HG02870 (cell line): Measurements from ENCODE around the gene INTS13.
"Not testable (repeated sequence)": the region's sequence is repeated elsewhere in the genome, so short reads cannot be mapped to it uniquely, and the experiment has no call there.

ENCODE experiments used
- ATAC-seq: cut with Tn5 transposase; IDR thresholded peaks from one replicate; pipeline ENCODE4 v1.9.1; 2021; ENCODE audit warnings: mild to moderate bottlenecking, moderate library complexity; ENCODE audit not compliant: unreplicated experiment

The INTS13 gene

GRCh38 chr12:26870491-26871419 is 67.0 kb downstream of the INTS13 start:
- no peak for ATAC-seq

- no peak for ATAC-seq
These were observed 67.8 kb downstream of the INTS13 start for GRCh38 chr12:26869908-26870459.

DNA sequence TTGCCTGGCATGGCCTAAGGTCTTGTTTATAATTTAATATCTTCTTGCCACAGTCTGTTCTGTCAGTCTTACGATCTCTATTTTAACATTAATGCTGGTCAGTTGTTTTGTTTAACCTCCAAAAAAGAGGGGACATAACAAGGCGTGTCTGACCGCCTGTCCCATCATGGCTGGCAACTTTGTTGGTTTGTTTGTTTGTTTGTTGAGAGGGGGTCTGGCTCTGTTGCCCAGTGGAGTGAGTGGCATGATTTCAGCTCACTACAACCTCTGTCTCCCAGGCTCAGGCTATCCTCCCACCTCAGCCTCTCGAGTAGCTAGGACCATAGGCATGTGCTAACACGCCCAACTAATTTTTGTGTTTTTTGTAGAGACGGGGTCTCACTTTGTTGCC is 68.7 kb downstream of the INTS13 start:
- no peak for ATAC-seq

GRCh38 chr12:26868447-26869103 is 69.2 kb downstream of the INTS13 start:
- no peak for ATAC-seq

- ATAC-seq, result peak; percentile 83
These were observed 70.7 kb downstream of the INTS13 start for GRCh38 chr12:26867080-26867479.

- no peak for ATAC-seq
These were observed 74.3 kb downstream of the INTS13 start for GRCh38 chr12:26863515-26863914.

GRCh38 chr12:26862787-26863186 is 75.0 kb downstream of the INTS13 start:
- not testable (repeated sequence) for ATAC-seq

DNA sequence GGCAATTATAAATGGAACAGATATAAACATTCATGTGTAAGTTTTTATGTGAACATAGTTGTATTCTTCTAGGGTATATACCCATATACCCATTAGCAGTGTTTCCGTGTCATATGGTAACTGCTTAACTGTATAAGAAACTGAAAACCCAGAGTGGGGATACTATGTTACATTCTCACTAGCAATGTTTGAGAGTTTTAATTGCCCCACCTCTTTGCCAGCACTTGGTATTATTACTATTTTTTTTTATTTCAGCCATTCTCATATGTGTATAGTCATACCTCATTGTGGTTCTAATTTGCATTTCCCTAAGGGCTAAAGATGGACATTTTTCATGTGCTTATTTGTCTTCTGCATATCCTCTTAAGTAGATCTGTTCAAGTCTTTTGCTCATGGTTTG is 76.1 kb downstream of the INTS13 start:
- no peak for ATAC-seq

DNA sequence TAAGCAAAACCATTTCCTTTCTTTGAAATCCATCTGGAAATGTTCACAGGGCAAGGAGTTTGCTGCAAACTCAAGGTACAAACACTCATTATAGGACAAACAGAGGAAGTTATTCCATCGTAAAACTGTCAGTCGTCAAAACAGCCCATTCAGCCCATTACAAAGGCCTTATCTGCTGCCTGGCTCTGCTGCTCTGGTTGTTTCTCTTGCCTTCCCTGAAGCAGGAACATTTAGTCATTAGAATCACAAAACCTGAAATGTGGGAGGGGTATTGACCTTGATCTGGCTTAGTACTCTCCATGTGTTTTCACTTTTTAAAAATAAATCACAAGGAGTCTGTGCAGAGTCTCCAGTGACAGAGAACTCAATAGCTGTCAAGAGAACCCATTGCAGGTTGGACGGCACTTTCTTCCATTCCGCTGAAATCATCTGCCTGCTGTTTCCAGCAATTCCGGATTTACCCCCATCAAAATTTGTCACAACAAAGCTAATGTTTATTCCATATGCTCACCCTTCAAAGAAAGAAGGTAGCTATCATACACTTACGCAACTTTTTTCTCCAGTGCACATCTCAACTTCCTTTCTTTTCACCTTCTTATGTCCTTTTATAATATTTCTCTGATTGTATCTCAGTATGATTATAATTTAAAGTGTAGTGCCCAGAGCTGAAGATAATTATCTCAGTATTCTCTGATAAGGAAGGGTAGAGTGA is 80.2 kb downstream of the INTS13 start:
- no peak for ATAC-seq

DNA sequence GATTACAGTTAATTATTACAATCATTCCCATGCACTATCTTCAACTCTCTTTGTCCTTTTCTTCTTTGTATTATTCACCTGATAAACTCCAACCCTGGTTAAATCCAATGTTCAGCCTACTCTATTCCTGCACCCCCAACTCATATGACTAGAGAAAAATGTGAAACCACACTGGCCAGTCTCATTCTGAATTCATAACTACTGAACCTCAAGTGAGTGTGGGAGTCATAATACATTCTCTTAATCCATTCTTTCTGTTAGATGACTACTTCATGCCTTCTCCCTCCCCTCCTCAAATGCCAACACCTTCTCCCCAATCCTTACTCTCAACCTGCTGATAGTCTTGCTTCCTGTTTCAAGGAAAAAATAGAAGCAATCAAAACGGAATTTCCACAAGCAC is 82.4 kb downstream of the INTS13 start:
- no peak for ATAC-seq
